WERI-Rb-1 (cell line): ENCODE measurements around the gene HINT2.

Experiments
- DNase-seq: peaks from one replicate; pipeline ENCODE4 v3.0.0-alpha.2; 2020
- H3K27ac ChIP-seq: fragments of 250-450 bp; sonication (Bioruptor Pico); 2 replicates; pipeline ENCODE4 v1.5.1; 2020; ENCODE audit warnings: mild to moderate bottlenecking, moderate library complexity
- H3K27me3 ChIP-seq: fragments of 250-450 bp; sonication (Bioruptor Pico); 2 replicates; pipeline ENCODE4 v1.5.1; 2021; ENCODE audit warnings: mild to moderate bottlenecking, low read depth, moderate library complexity; ENCODE audit not compliant: insufficient read depth, severe bottlenecking
- H3K36me3 ChIP-seq: fragments of 250-450 bp; sonication (Bioruptor Pico); 2 replicates; pipeline ENCODE4 v1.5.1; 2020; ENCODE audit warnings: mild to moderate bottlenecking, moderate library complexity
- H3K4me3 ChIP-seq: 2 replicates; pipeline ENCODE4 v1.5.1; 2011; ENCODE audit warnings: low read depth, mild to moderate bottlenecking, control low read depth, low read length
- H3K9me3 ChIP-seq: fragments of 250-450 bp; sonication (Bioruptor Pico); 2 replicates; pipeline ENCODE4 v1.5.1; 2021; ENCODE audit warnings: mild to moderate bottlenecking, moderate library complexity; ENCODE audit not compliant: severe bottlenecking
- TF ChIP-seq, protein P1 (sequence below): IDR thresholded peaks from 2 replicates; pipeline ENCODE4 v1.5.1; 2011; ENCODE audit warnings: low read depth, mild to moderate bottlenecking, control low read depth, inconsistent platforms, low read length

HINT2 gene

DNA sequence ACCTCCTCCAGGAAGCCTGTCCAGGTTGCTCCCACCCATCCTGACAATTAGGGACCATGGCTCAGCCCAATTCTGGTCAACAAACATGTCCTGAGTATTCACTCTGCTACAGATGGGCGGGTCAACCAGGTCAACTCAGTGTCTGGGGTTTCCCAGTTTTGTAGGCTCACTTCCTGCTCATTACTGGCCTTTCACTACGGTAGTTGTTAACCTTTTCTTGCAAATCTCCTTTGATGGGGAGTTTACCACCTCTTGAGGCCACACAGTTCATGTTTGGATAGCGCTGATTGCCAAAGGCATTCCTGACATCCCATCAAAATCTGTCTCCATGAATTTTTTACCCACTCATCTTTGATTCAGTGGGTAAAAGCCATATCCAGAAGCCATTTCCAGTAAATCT, 28.0 kb upstream of the HINT2 start:
- no peak overlapping the region for H3K4me3 ChIP-seq
- DNase-seq = no peak
- no peaks in the 10 kb centered on the region for H3K36me3 ChIP-seq
- H3K27ac ChIP-seq = no peak overlapping the region
- H3K9me3 ChIP-seq = no peaks in the 10 kb centered on the region
- TF ChIP-seq, protein P1, sequence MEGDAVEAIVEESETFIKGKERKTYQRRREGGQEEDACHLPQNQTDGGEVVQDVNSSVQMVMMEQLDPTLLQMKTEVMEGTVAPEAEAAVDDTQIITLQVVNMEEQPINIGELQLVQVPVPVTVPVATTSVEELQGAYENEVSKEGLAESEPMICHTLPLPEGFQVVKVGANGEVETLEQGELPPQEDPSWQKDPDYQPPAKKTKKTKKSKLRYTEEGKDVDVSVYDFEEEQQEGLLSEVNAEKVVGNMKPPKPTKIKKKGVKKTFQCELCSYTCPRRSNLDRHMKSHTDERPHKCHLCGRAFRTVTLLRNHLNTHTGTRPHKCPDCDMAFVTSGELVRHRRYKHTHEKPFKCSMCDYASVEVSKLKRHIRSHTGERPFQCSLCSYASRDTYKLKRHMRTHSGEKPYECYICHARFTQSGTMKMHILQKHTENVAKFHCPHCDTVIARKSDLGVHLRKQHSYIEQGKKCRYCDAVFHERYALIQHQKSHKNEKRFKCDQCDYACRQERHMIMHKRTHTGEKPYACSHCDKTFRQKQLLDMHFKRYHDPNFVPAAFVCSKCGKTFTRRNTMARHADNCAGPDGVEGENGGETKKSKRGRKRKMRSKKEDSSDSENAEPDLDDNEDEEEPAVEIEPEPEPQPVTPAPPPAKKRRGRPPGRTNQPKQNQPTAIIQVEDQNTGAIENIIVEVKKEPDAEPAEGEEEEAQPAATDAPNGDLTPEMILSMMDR = no peak
- H3K27me3 ChIP-seq = no peaks in the 10 kb centered on the region

DNA sequence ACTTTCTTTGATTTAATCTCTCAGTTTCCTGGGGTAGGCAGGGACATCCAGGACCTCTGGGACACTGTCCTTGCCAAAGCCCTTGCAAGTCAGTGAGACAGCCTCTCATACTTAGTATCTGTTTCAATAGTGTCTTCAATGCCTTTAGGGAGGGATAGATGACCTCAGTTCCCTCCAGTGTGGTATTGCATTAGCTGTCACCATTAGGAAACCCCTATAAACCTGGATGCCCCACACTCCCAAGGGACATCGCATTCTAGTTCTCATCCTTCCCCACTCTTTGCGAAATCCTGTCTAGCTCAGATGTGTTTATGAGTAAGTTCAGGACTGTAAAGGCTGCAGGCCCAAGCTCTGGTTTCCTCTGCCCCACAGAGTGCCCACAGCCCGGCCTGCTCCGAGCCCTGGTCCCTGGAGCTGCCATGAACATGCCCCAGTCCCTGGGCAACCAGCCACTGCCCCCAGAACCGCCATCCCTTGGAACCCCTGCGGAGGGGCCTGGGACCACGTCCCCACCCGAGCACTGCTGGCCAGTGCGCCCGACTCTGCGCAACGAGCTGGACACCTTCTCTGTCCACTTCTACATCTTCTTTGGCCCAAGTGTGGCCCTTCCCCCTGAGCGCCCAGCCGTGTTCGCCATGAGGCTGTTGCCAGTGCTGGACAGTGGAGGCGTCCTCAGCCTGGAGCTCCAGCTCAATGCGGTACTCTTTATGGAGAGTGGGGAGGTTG, 27.3 kb upstream of the HINT2 start:
- TF ChIP-seq, protein P1 = no peak
- Histone ChIP-seq H3K36me3 (no peaks in the 10 kb centered on the region), H3K27ac (no peak overlapping the region), H3K9me3 (no peaks in the 10 kb centered on the region), H3K4me3 (no peak overlapping the region), H3K27me3 (no peaks in the 10 kb centered on the region)
- no peak for DNase-seq

DNA sequence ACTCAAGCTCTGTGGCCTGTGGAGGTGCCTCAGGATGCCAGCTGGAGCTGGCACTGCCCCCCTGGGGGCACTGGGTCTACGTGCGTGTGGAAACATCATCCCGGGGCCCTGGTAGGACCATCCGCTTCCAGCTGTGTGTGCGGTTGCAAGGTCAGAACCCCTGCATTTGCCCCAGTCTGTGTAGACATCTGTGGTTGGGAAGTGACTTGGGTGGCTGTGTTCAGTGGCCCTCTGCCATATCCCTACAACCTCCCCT, 26.7 kb upstream of the HINT2 start:
- DNase-seq = no peak
- no peaks in the 10 kb centered on the region for H3K27me3 ChIP-seq
- TF ChIP-seq, protein P1 = no peak
- H3K9me3 ChIP-seq = no peaks in the 10 kb centered on the region
- H3K36me3 ChIP-seq = no peaks in the 10 kb centered on the region
- H3K27ac ChIP-seq = no peak overlapping the region
- H3K4me3 ChIP-seq = no peak overlapping the region

DNA sequence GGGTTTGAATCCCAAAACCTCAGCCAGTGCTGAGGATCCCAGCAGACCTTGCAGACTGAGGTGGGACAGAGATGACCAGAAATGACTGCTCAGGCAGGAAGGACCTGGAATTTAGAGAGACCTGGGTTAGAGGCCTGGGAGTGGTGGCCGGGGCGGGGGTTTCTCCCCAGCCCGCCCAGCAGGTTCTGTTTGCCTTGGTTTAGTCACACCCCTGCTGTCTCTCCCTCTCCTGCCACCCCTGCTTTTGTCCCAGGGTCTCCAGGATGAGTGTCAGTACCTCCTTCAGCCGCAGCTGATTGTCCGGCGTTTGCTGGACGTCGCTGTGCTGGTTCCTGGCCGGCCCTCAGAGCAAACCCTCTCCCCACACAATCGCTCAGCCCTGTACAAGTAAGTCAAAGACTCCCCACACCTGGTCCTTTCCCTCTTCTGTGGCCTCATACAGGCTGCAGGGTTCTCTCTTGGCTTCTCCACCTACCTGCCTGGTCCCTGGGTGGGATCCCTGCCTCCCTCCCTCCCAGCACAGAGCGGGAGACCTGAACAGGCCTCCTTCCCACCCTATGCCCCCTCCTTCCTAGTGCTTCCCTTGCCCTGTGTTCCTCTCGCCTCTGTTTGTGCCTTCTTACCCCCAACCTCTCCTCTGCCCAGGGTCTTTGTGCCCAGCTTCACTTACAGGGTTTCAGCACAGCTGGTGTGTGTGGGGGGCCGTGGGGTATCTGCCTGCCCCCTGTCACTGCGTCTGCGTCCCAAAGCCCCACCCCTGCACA, 26.2 kb upstream of the HINT2 start:
- TF ChIP-seq, protein P1 = no peak
- Histone ChIP-seq H3K27me3 (no peaks in the 10 kb centered on the region), H3K4me3 (no peak overlapping the region), H3K36me3 (no peaks in the 10 kb centered on the region), H3K27ac (no peak overlapping the region), H3K9me3 (no peaks in the 10 kb centered on the region)
- DNase-seq = no peak

DNA sequence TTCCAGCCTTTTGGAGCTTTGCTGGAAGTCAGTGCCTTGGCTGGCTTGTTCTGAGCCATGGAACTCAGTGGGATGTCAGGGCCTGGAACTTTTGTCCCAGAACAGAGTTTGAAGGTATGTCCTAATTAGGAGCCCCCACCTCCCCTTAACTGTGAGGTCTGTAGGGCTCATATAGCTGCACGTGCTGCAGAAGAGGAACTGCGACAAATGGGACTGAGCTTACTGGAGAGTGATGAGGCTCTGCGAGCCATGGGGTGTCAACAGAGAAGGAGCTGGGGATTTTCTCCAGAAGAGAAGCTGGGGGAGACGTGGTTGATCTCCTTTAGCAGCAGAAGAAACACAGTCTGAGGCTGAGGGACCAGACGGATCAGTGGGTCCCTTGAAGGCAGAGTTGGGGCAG, 25.1 kb upstream of the HINT2 start:
- no peaks in the 10 kb centered on the region for H3K27me3 ChIP-seq
- no peaks in the 10 kb centered on the region for H3K36me3 ChIP-seq
- no peaks in the 10 kb centered on the region for H3K9me3 ChIP-seq
- no peak overlapping the region for H3K27ac ChIP-seq
- TF ChIP-seq, protein P1 = no peak
- H3K4me3 ChIP-seq = no peak overlapping the region
- no peak for DNase-seq
